HepG2 (cell line): ENCODE data around the gene TANGO2. TPM values are rescaled to one million over a fixed set of nuclear protein-coding genes. Genes with fewer than 3 reads are reported as not detected.

Experiments
- ARID5B ChIP-seq: IDR thresholded peaks from 2 replicates; pipeline ENCODE4 v1.4.0; 2020; ENCODE audit warnings: mild to moderate bottlenecking, missing genetic modification reagents
- IRX3 ChIP-seq: sonication (generic); formaldehyde crosslinking; IDR thresholded peaks from 2 replicates; pipeline ENCODE4 v1.8.1; 2023; ENCODE audit warnings: mild to moderate bottlenecking, low read depth, missing genetic modification reagents, borderline replicate concordance
- KAT2B ChIP-seq: fragments of 150-350 bp; IDR thresholded peaks from 2 replicates; pipeline ENCODE4 v1.6.1; 2014; ENCODE audit warnings: low read depth, low read length, borderline replicate concordance
- KDM2A ChIP-seq: sonication (generic); formaldehyde crosslinking; IDR thresholded peaks from 2 replicates; pipeline ENCODE4 v1.4.0; 2020; ENCODE audit warnings: low read depth, missing genetic modification reagents, borderline replicate concordance
- MBNL3 ChIP-seq: fragments of 250-450 bp; sonication (Bioruptor Pico); conservative IDR thresholded peaks from 2 replicates; pipeline ENCODE4 v1.8.0; 2022; ENCODE audit warnings: mild to moderate bottlenecking, inconsistent platforms
- NCOA2 ChIP-seq: sonication (generic); formaldehyde crosslinking; IDR thresholded peaks from 2 replicates; pipeline ENCODE4 v1.8.0; 2022; ENCODE audit warnings: inconsistent platforms
- NFYC ChIP-seq: IDR thresholded peaks from 2 replicates; pipeline ENCODE4 v1.6.1; 2016; ENCODE audit warnings: missing genetic modification reagents, missing compliant biosample characterization
- PCBP2 ChIP-seq: fragments of 200-400 bp; formaldehyde crosslinking; optimal IDR thresholded peaks from 2 replicates; pipeline ENCODE3; 2018; ENCODE audit warnings: low read length, low read depth; ENCODE audit not compliant: poor library complexity, severe bottlenecking
- RBM39 ChIP-seq: fragments of 200-400 bp; formaldehyde crosslinking; IDR thresholded peaks from one replicate; pipeline ENCODE4 v1.6.1; 2018; ENCODE audit warnings: antibody characterized with exemption, mild to moderate bottlenecking, low read depth, low read length; ENCODE audit not compliant: poor library complexity, severe bottlenecking
- TFAP4 ChIP-seq: sonication (generic); IDR thresholded peaks from 2 replicates; pipeline ENCODE4 v1.6.1; 2016; ENCODE audit warnings: low read depth, borderline replicate concordance
- THAP7 ChIP-seq: sonication (generic); formaldehyde crosslinking; IDR thresholded peaks from 2 replicates; pipeline ENCODE4 v1.8.1; 2023; ENCODE audit warnings: mild to moderate bottlenecking, missing genetic modification reagents
- ZFP36L1 ChIP-seq: sonication (generic); formaldehyde crosslinking; IDR thresholded peaks from 2 replicates; pipeline ENCODE4 v1.8.0; 2022; ENCODE audit warnings: mild to moderate bottlenecking, missing genetic modification reagents, moderate library complexity
- ZNF354B ChIP-seq: sonication (generic); formaldehyde crosslinking; IDR thresholded peaks from 2 replicates; pipeline ENCODE4 v1.8.0; 2022; ENCODE audit warnings: mild to moderate bottlenecking, missing genetic modification reagents
- ZNF567 ChIP-seq: sonication (generic); formaldehyde crosslinking; IDR thresholded peaks from 2 replicates; pipeline ENCODE4 v1.8.1; 2023; ENCODE audit warnings: mild to moderate bottlenecking, missing genetic modification reagents, borderline replicate concordance
- polyA plus RNA-seq, 8 experiments: library from polyadenylated mRNA; depleted of rRNA in 3 of 8; stranded (reverse) in 7 of 8; unstranded in 1 of 8; fragments of >200 nt; fragmentation: Illumina TruSeq in 4 of 8; extraction: Trizol in 4 of 8; gene quantifications; 2 replicates each; pipeline versions ENCODE4 v1.2.1 to v1.2.3, GENCODE V29; 2011 to 2016; ENCODE audit warnings: low read depth in 4 of 8, missing spikeins in 1 of 8, mixed read lengths in 1 of 8; ENCODE audit not compliant: insufficient read depth in 1 of 8
- total RNA-seq, 5 experiments: library from RNA; depleted of rRNA; stranded (reverse); fragments of >200 nt; fragmentation: Illumina TruSeq; extraction: Trizol; gene quantifications; 2 replicates each; pipeline ENCODE4 v1.2.3, GENCODE V29; 2016; ENCODE audit warnings: low read depth in 1 of 5
- TF ChIP-seq, protein P1 (sequence below): fragments of 450-650 bp; IDR thresholded peaks from 2 replicates; pipeline ENCODE4 v1.6.1; 2017; ENCODE audit warnings: mild to moderate bottlenecking
- TF ChIP-seq, protein P2 (sequence below): sonication (generic); formaldehyde crosslinking; IDR thresholded peaks from 2 replicates; pipeline ENCODE4 v1.9.0; 2021; ENCODE audit warnings: missing genetic modification reagents, borderline replicate concordance

Gene TANGO2
- total and polyA plus RNA-seq, 2 of the 13 experiments (the other 11 are each of a cell fraction or from before 2014, with no cell fraction given): 12.9 to 14.8 TPM

GRCh38 chr22:20010307-20011122, 10.4 kb upstream of the TANGO2 start (continued):
- TF ChIP-seq, protein P1, sequence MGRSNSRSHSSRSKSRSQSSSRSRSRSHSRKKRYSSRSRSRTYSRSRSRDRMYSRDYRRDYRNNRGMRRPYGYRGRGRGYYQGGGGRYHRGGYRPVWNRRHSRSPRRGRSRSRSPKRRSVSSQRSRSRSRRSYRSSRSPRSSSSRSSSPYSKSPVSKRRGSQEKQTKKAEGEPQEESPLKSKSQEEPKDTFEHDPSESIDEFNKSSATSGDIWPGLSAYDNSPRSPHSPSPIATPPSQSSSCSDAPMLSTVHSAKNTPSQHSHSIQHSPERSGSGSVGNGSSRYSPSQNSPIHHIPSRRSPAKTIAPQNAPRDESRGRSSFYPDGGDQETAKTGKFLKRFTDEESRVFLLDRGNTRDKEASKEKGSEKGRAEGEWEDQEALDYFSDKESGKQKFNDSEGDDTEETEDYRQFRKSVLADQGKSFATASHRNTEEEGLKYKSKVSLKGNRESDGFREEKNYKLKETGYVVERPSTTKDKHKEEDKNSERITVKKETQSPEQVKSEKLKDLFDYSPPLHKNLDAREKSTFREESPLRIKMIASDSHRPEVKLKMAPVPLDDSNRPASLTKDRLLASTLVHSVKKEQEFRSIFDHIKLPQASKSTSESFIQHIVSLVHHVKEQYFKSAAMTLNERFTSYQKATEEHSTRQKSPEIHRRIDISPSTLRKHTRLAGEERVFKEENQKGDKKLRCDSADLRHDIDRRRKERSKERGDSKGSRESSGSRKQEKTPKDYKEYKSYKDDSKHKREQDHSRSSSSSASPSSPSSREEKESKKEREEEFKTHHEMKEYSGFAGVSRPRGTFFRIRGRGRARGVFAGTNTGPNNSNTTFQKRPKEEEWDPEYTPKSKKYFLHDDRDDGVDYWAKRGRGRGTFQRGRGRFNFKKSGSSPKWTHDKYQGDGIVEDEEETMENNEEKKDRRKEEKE: no peak
- peak; percentile 76 for TF ChIP-seq ARID5B (CRISPR knock-in tag)
- TF ChIP-seq ZFP36L1 (CRISPR knock-in tag): peak; percentile 64
- TF ChIP-seq ZNF354B: peak; percentile 64; the same call in 1 of the 2 replicates
- no peak for TF ChIP-seq ZNF567 (CRISPR knock-in tag)
- no peak for TF ChIP-seq THAP7 (CRISPR knock-in tag)
- TF ChIP-seq, protein P2, sequence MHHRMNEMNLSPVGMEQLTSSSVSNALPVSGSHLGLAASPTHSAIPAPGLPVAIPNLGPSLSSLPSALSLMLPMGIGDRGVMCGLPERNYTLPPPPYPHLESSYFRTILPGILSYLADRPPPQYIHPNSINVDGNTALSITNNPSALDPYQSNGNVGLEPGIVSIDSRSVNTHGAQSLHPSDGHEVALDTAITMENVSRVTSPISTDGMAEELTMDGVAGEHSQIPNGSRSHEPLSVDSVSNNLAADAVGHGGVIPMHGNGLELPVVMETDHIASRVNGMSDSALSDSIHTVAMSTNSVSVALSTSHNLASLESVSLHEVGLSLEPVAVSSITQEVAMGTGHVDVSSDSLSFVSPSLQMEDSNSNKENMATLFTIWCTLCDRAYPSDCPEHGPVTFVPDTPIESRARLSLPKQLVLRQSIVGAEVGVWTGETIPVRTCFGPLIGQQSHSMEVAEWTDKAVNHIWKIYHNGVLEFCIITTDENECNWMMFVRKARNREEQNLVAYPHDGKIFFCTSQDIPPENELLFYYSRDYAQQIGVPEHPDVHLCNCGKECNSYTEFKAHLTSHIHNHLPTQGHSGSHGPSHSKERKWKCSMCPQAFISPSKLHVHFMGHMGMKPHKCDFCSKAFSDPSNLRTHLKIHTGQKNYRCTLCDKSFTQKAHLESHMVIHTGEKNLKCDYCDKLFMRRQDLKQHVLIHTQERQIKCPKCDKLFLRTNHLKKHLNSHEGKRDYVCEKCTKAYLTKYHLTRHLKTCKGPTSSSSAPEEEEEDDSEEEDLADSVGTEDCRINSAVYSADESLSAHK: no peak
- TF ChIP-seq IRX3 (CRISPR knock-in tag): no peak
- TF ChIP-seq MBNL3 (CRISPR knock-in tag): no peak
- TF ChIP-seq NFYC (CRISPR knock-in tag): no peak
- peak; percentile 68; the same call in 1 of the 2 replicates for TF ChIP-seq TFAP4
- no peak for TF ChIP-seq RBM39
- no peak; the same call in none of the 2 replicates for TF ChIP-seq NCOA2
- peak; percentile 27 for TF ChIP-seq KDM2A (CRISPR knock-in tag)
- no peak for TF ChIP-seq PCBP2
- TF ChIP-seq KAT2B: no peak
